Measurements from ENCODE around the gene PKD2L1. TPM values are rescaled to one million over a fixed set of nuclear protein-coding genes. Genes with fewer than 3 reads are reported as not detected.

The PKD2L1 gene
- total RNA-seq, 1 donor from 2014 or later, result not detected

- Mint-ChIP-seq H3K9me3 (ENCODE audit: low read depth) (no peaks in the 10 kb centered on the region), H3K4me3 (ENCODE audit: unreplicated experiment) (no peak overlapping the region), H3K27me3 (ENCODE audit: low read depth) (no peaks in the 10 kb centered on the region), H3K4me1 (ENCODE audit: low read depth) (peaks cover 14% of the 10 kb centered on the region), H3K36me3 (ENCODE audit: low read depth) (no peaks in the 10 kb centered on the region), H3K27ac (ENCODE audit: unreplicated experiment) (no peak overlapping the region)
- DNase-seq (ENCODE audit: low spot score), result no peak
- no peak for TF ChIP-seq CTCF (IDR thresholded peaks at IDR 0.05)
These were observed 42.6 kb upstream of the PKD2L1 start for GRCh38 chr10:100372415-100373297.

GRCh38 chr10:100371482-100372027 is 41.5 kb upstream of the PKD2L1 start:
- Mint-ChIP-seq H3K36me3 (ENCODE audit: low read depth) (no peaks in the 10 kb centered on the region), H3K27me3 (ENCODE audit: low read depth) (no peaks in the 10 kb centered on the region), H3K4me1 (ENCODE audit: low read depth) (peaks cover 14% of the 10 kb centered on the region), H3K27ac (ENCODE audit: unreplicated experiment) (peak overlapping the region; percentile 94), H3K9me3 (ENCODE audit: low read depth) (no peaks in the 10 kb centered on the region), H3K4me3 (ENCODE audit: unreplicated experiment) (peak overlapping the region; percentile 29)
- no peak for DNase-seq (ENCODE audit: low spot score)
- no peak for TF ChIP-seq CTCF (IDR thresholded peaks at IDR 0.05)

- Mint-ChIP-seq H3K9me3 (ENCODE audit: low read depth) (no peaks in the 10 kb centered on the region), H3K27ac (ENCODE audit: unreplicated experiment) (peak overlapping the region; percentile 94), H3K4me1 (ENCODE audit: low read depth) (peaks cover 14% of the 10 kb centered on the region), H3K36me3 (ENCODE audit: low read depth) (no peaks in the 10 kb centered on the region), H3K27me3 (ENCODE audit: low read depth) (no peaks in the 10 kb centered on the region), H3K4me3 (ENCODE audit: unreplicated experiment) (peak overlapping the region; percentile 29)
- DNase-seq (ENCODE audit: low spot score), result no peak
- no peak for TF ChIP-seq CTCF (IDR thresholded peaks at IDR 0.05)
These were observed 40.9 kb upstream of the PKD2L1 start for GRCh38 chr10:100370714-100371481.

GRCh38 chr10:100368721-100369120 is 38.7 kb upstream of the PKD2L1 start:
- H3K27ac Mint-ChIP-seq (ENCODE audit: unreplicated experiment), result no peak overlapping the region
- DNase-seq (ENCODE audit: low spot score), result no peak
- peaks cover 24% of the 10 kb centered on the region for H3K4me1 Mint-ChIP-seq (ENCODE audit: low read depth)
- H3K4me3 Mint-ChIP-seq (ENCODE audit: unreplicated experiment), result no peak overlapping the region
- H3K36me3 Mint-ChIP-seq (ENCODE audit: low read depth), result no peaks in the 10 kb centered on the region
- H3K9me3 Mint-ChIP-seq (ENCODE audit: low read depth), result no peaks in the 10 kb centered on the region
- no peaks in the 10 kb centered on the region for H3K27me3 Mint-ChIP-seq (ENCODE audit: low read depth)
- TF ChIP-seq CTCF (IDR thresholded peaks at IDR 0.05), result no peak

- no peak for TF ChIP-seq CTCF (IDR thresholded peaks at IDR 0.05)
- no peaks in the 10 kb centered on the region for H3K27me3 Mint-ChIP-seq (ENCODE audit: low read depth)
- H3K4me1 Mint-ChIP-seq (ENCODE audit: low read depth), result peaks cover 19% of the 10 kb centered on the region
These were observed 34.8 kb upstream of the PKD2L1 start for GRCh38 chr10:100364735-100365391.

More at GRCh38 chr10:100364735-100365391, 34.8 kb upstream of the PKD2L1 start:
- no peak for DNase-seq (ENCODE audit: low spot score)
- peaks cover 15% of the 10 kb centered on the region for H3K36me3 Mint-ChIP-seq (ENCODE audit: low read depth)
- no peak overlapping the region for H3K4me3 Mint-ChIP-seq (ENCODE audit: unreplicated experiment)
- H3K27ac Mint-ChIP-seq (ENCODE audit: unreplicated experiment), result peak overlapping the region; percentile 13
- H3K9me3 Mint-ChIP-seq (ENCODE audit: low read depth), result no peaks in the 10 kb centered on the region

All from chondrocyte (in vitro differentiated cells).